Lung (tissue), 12 donors: ENCODE data around the gene CYSLTR2. TPM values are rescaled to one million over a fixed set of nuclear protein-coding genes. Genes with fewer than 3 reads are reported as not detected.

Experiments used
- ATAC-seq: fragments of 200-7000 bp; cut with Tn5 transposase; one replicate; pipeline ENCODE4 v1.9.1; 2020; ENCODE audit warnings: moderate number of reproducible peaks; ENCODE audit not compliant: insufficient read depth, low FRiP score
- DNase-seq, 3 donors: peaks; one replicate each; pipeline ENCODE4 v3.0.0-alpha.2; 2013 to 2017
- H3K27ac ChIP-seq, 2 donors: one replicate each; pipeline ENCODE4 v1.5.1; 2013; ENCODE audit warnings: mild to moderate bottlenecking in 2 of 2, moderate library complexity in 2 of 2, control low read depth in 1 of 2, inconsistent platforms in 1 of 2, low read depth in 1 of 2, low read length in 1 of 2
- H3K27me3 ChIP-seq, 3 donors: one replicate each; pipeline ENCODE4 v1.5.1; 2013; ENCODE audit warnings: low read length in 2 of 3; ENCODE audit not compliant: control insufficient read depth in 3 of 3, insufficient read depth in 3 of 3
- H3K36me3 ChIP-seq, 4 donors: one replicate each; pipeline ENCODE4 v1.5.1; 2013; ENCODE audit warnings: low read length in 4 of 4, mild to moderate bottlenecking in 1 of 4, moderate library complexity in 1 of 4; ENCODE audit not compliant: control insufficient read depth in 4 of 4, insufficient read depth in 4 of 4
- H3K4me1 ChIP-seq, 5 donors: one replicate each; pipeline ENCODE4 v1.5.1; 2013; ENCODE audit warnings: low read length in 5 of 5, mild to moderate bottlenecking in 2 of 5, moderate library complexity in 1 of 5; ENCODE audit not compliant: control insufficient read depth in 5 of 5, insufficient read depth in 5 of 5
- H3K4me3 ChIP-seq: one replicate; pipeline ENCODE4 v1.5.1; 2013; ENCODE audit warnings: mild to moderate bottlenecking, control low read depth, moderate library complexity
- H3K9ac ChIP-seq, 2 donors: one replicate each; pipeline ENCODE4 v1.5.1; 2013; ENCODE audit warnings: low read length in 2 of 2, control low read depth in 1 of 2; ENCODE audit not compliant: insufficient read depth in 1 of 2
- H3K9me3 ChIP-seq, 4 donors: one replicate each; pipeline ENCODE4 v1.5.1; 2013; ENCODE audit warnings: low read length in 3 of 4, mild to moderate bottlenecking in 1 of 4, moderate library complexity in 1 of 4; ENCODE audit not compliant: control insufficient read depth in 4 of 4, insufficient read depth in 3 of 4
- CTCF ChIP-seq: IDR thresholded peaks from 2 replicates; pipeline ENCODE4 v1.5.1; 2012; ENCODE audit warnings: mild to moderate bottlenecking; ENCODE audit errors: control extremely low read depth, extremely low read depth
- WGBS, 2 donors: extraction: QIAGEN DNeasy Blood & Tissue Kit; methylation state at CpG; one replicate each; pipeline ENCODE4 v1.1.7; 2013; 5-methylcytosine and 5-hydroxymethylcytosine counted together
- polyA plus RNA-seq, 2 donors: library from polyadenylated mRNA; stranded (reverse); fragments of 200-250 nt; gene quantifications; one replicate each; pipeline ENCODE4 v1.2.1, GENCODE V29; 2013
- total RNA-seq, 2 donors: library from RNA; depleted of rRNA in 1 of 2; stranded (reverse); fragments of >200 nt in 1 of 2; gene quantifications; one replicate each; pipeline ENCODE4 v1.2.1, GENCODE V29; 2014 to 2021
- donor health status: control.
- donor health status: control.
- donor health status: Bipolar disorder and iron deficiency.
- donor health status: healthy.
- donor health status: DM: yes; HTN: yes; CAD: no.

CYSLTR2 gene
- total and polyA plus RNA-seq, 4 donors, result 0.32 to 0.92 (median 0.54) TPM

GRCh38 chr13:48647625-48648024, 6.1 kb upstream of the CYSLTR2 start:
- no peak for DNase-seq
- Histone ChIP-seq H3K27me3 (no peaks in the 10 kb centered on the region), H3K36me3 (no peaks in the 10 kb centered on the region), H3K9me3 (no peaks in the 10 kb centered on the region), H3K4me1 (peaks cover 0 to 9% (median 0%) of the 10 kb centered on the region in 5 donors), H3K9ac (no peak overlapping the region), H3K4me3 (no peak overlapping the region), H3K27ac (no peak overlapping the region)
- TF ChIP-seq CTCF, result no peak
- no peak for ATAC-seq
- WGBS, 2 donors, result 93 to 100% methylated on average over 2 of the region's 2 CpGs

GRCh38 chr13:48648446-48648845, 5.3 kb upstream of the CYSLTR2 start:
- Histone ChIP-seq H3K36me3 (no peaks in the 10 kb centered on the region), H3K9me3 (no peaks in the 10 kb centered on the region), H3K9ac (no peak overlapping the region), H3K27ac (no peak overlapping the region), H3K4me3 (no peak overlapping the region), H3K4me1 (peaks cover 0 to 16% (median 0%) of the 10 kb centered on the region in 5 donors), H3K27me3 (no peaks in the 10 kb centered on the region)
- DNase-seq (no peak), ATAC-seq (no peak)
- WGBS, 2 donors, result 46 to 48% methylated on average over 2 of the region's 2 CpGs
- TF ChIP-seq CTCF, result no peak

GRCh38 chr13:48652851-48653471, 768 bp upstream of the CYSLTR2 start:
- TF ChIP-seq CTCF, result no peak
- Histone ChIP-seq H3K4me3 (no peak overlapping the region), H3K4me1 (peaks cover 0 to 25% (median 0%) of the 10 kb centered on the region in 5 donors), H3K27me3 (no peaks in the 10 kb centered on the region), H3K27ac (peak overlapping the region in 1 of 2 donors; percentile 70), H3K9me3 (no peaks in the 10 kb centered on the region), H3K9ac (no peak overlapping the region), H3K36me3 (no peaks in the 10 kb centered on the region)
- no peak for DNase-seq
- no peak for ATAC-seq
- 59 to 68% methylated on average over 3 of the region's 3 CpGs for WGBS, 2 donors

GRCh38 chr13:48654511-48654910, 782 bp downstream of the CYSLTR2 start:
- Histone ChIP-seq H3K9me3 (no peaks in the 10 kb centered on the region), H3K9ac (no peak overlapping the region), H3K4me3 (no peak overlapping the region), H3K27me3 (no peaks in the 10 kb centered on the region), H3K36me3 (no peaks in the 10 kb centered on the region), H3K4me1 (peaks cover 0 to 17% (median 0%) of the 10 kb centered on the region in 5 donors), H3K27ac (no peak overlapping the region)
- no peak for ATAC-seq
- WGBS, 2 donors, result 27 to 44% methylated on average over 1 of the region's 1 CpG
- no peak for TF ChIP-seq CTCF
- no peak for DNase-seq
